GM18520 (cell line): Measurements from ENCODE around the gene CD93.

Experiments used
- ATAC-seq: cut with Tn5 transposase; IDR thresholded peaks from one replicate; pipeline ENCODE4 v1.9.1; 2021; ENCODE audit not compliant: unreplicated experiment

The CD93 gene

GRCh38 chr20:23084282-23084844 lies 1.8 kb downstream of the CD93 start:
- ATAC-seq = no peak

DNA sequence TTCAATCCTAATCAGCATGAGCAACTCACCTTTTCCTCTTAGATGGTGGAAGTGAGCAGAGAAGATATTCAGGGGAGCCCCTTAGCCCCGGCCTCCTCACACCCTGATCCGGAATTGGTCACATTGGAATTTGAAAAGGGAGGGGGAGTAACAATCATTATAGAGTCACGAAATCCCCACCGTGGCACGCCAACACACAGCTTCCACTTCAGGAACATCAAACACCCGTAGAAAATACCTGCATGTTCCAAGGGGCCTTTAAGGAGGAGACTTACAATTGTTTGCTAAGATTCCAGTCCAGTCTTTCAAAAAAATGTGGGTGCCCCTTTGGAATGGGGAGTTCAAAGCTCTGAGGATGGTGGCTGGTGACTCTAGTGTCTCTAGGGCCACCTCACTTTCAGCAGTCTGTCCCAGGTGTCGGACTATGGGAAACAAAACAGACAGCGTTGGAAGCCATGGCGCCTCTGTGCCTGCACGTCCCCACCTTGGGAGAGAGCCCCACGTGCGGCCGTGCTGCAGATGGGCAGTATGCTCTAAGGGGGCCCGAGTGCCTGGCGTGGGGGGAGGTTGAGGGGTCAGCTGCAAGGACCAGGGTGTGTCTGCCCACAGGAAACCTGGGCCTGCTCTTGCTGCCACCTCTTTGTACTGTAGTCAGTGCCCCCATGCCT lies 2.4 kb downstream of the CD93 start:
- ATAC-seq = no peak

DNA sequence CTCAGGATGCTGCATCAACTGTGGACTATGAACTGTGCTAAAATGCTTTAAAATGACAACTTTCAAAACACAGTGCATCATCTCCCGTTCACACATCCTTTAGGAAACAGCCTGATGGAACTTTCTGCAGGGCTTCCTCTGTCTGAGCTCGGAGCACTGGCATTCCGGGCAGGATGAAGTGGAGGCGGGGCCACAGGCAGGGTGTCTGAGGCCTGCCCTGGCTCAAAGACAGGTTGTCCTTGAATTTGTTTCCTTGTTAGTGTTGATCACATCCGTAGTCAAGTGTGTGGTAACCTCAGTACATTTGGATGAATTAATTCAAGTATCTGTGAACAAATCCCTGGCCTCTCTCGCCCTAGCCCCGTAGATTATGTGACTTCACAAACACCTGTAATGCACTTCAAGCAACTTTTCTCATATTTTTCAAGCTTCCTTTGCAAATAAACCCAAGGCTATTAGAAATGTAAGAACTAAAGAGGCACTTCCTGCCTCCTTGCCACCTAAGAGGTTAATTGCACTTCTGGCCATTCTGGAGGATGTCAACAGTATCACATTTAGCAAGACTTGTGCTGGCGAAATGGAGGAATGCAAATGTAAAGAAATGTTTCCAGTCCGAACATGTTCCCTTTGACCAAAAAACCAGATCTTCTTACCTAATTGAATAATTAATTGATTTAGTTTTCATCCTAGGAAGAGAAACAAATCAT lies 3.1 kb downstream of the CD93 start:
- ATAC-seq = no peak

GRCh38 chr20:23081263-23081819 lies 4.8 kb downstream of the CD93 start:
- no peak for ATAC-seq

- no peak for ATAC-seq
Observed at GRCh38 chr20:23080521-23080920, 5.6 kb downstream of the CD93 start.

- ATAC-seq = no peak
Observed at GRCh38 chr20:23079926-23080325, 6.2 kb downstream of the CD93 start.

GRCh38 chr20:23079016-23079351 lies 7.1 kb downstream of the CD93 start:
- ATAC-seq = no peak

GRCh38 chr20:23078351-23079015 lies 7.6 kb downstream of the CD93 start:
- ATAC-seq = no peak

DNA sequence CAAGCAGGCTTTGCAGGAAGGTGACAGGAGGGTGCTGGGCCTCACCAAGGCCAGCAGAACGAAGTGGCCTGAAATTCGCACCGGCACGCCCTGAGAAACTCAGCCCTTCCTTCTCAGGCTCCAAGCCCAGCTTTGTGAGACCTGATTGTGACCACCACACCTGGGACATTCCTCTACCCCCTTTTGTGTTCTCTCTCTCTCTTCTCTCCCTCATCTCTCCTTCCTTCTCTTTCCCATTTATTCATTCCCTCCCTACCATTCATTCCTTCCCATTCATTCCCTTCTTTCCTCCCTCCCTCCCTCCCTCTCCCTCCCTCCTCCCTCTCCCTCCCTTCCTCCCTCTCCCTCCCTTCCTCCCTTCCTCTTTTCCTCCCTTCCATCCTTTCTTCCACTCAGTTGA lies 8.8 kb downstream of the CD93 start:
- ATAC-seq = no peak

- ATAC-seq = no peak
Observed at GRCh38 chr20:23074052-23074451, 12.1 kb downstream of the CD93 start.

DNA sequence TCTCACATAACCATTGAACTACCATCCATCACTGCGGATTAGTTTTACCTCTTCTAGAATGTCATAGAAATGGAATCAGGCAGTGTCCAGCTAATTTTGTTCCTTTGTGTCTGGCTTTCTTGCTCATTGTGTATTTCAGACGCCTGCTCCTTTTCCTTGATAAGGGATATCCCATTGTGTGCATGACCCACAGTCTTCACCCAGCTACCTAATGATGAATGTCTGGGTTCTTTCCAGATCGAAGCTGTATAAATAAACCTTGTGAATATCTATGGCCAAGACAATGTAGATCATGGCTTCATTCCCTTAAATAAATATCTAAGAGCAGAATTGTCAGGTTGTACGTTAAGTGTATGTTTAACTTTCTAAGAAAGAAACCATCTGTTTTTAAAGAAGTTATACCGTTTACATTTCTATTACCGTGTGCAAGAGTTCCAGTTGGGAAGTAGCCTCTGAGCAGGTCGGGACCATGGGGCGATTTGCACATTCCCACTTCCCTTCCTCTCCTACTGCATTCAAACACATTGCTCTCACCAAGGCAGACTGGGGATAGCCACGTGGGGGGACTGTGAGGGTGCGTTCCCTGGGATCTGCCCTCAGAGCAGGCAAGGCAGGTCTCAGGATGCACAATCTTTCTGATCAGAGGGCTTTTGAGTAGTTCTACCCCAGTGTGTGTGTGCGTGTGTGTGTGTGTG lies 13.1 kb downstream of the CD93 start:
- ATAC-seq = no peak

GRCh38 chr20:23071996-23072395 lies 14.1 kb downstream of the CD93 start:
- no peak for ATAC-seq

- no peak for ATAC-seq
Observed at GRCh38 chr20:23071398-23071797, 14.7 kb downstream of the CD93 start.

DNA sequence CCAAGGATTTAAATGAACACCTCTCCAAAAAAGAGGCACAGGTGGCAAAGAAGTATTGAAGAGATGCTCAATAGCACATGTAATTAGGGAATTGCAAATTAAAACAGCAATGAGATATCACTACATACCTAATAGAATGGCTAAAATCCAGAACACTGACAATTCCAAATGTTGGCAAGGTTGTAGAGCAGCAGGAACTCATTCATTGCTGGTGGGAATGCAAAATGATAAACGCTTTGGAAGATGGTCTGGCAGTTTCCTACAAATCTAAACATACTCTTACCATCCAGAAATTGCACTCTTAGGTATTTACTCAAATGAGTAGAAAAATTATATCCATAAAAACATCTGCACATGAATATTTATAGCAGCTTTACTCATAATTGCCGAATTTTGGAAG lies 17.0 kb downstream of the CD93 start:
- ATAC-seq = no peak

DNA sequence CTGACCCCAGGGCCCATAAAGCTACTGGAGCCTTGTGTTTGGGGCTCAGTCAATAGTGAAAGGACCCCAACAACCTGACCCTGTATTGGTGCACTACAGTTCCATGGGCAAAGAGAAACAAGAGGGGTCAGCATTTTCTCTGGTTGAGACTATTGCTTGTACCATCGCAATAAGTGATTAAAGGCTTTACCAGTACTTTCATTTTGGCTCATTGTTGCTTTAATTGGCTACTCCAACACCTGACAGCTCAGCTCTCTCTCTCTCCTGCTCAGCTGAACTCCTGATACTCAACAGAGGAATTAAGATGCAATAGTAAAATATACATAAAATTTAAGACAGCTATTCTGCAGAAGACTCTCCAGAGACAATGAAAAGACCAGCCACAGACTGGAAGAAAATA lies 17.8 kb downstream of the CD93 start:
- ATAC-seq = no peak

DNA sequence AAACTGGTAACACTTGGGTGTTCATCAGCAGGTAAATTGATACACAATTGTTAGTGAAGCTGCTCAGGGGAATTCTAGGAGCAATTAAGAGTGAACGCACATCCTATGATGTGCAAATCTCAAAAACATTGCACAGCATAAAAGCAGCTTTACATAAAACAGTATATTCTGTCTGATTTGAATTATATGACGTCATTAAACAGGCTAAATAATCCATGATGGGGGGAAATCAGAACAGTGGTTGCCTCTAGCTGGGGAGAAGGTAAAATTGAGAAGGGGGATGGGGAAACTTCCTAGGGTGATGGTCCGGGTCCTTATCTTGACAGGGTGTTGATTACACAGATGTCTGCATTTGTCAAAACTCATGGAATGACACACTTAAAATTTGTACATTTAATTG lies 19.4 kb downstream of the CD93 start:
- no peak for ATAC-seq

- no peak for ATAC-seq
Observed at GRCh38 chr20:23065266-23066201, 20.6 kb downstream of the CD93 start.

DNA sequence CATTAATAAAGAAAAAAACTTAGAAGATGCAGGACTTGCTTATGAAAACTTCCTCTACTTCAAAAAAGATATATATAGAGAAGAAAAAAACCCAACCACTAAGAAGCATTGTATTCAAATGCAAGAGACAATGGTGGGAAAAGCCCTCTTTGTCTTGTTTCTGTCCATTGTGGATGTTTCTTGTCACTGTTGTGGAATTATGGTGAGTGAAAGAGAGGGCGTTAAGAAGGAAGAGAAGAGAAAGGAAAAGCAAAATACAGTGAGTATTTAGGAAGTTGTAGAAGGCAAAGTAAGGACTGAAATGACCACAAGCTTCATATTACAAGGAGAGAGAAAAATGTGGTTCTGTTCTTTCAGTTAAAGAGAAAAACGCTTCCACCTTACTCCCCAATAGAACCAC lies 22.5 kb downstream of the CD93 start:
- no peak for ATAC-seq

GRCh38 chr20:23063168-23063567 lies 23.0 kb downstream of the CD93 start:
- ATAC-seq = no peak

DNA sequence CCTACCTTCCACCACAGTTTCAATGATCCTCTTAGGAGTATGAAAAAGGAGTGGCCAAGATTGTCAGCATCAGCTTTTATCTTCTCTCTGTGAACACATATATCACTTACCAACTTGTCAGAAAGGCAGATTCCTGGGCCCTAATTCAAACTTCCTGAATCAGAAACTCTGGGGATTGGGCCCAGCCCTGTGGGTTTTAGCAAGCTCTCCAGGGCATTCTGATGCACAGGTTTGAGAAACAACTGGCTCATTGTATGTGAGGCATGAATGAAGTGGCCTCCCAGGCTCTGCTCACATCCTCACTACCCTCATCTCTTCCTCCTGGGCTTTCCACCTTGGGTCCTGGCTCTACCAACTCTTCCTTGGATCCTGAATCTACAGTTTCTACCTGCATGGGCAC lies 23.5 kb downstream of the CD93 start:
- no peak for ATAC-seq
